Vagina (tissue), 2 donors: ENCODE results near the gene GRIN2A. TPM values are rescaled to one million over a fixed set of nuclear protein-coding genes. Genes with fewer than 3 reads are reported as not detected.

ENCODE experiments used
- DNase-seq, 2 donors: peaks; one replicate each; pipeline ENCODE4 v3.0.0-alpha.2; 2017; ENCODE audit errors: extremely low spot score in 2 of 2
- H3K27ac ChIP-seq: fragments of 200-600 bp; sonication (generic); one replicate; pipeline ENCODE4 v1.5.1; 2019
- H3K27me3 ChIP-seq: fragments of 200-600 bp; sonication (generic); one replicate; pipeline ENCODE4 v1.5.1; 2019
- H3K36me3 ChIP-seq, 2 donors: fragments of 200-600 bp; sonication (generic); one replicate each; pipeline ENCODE4 v1.5.1; 2017 to 2019
- H3K4me1 ChIP-seq: fragments of 200-600 bp; sonication (generic); one replicate; pipeline ENCODE4 v1.5.1; 2019
- H3K4me3 ChIP-seq, 2 donors: fragments of 200-600 bp; sonication (generic); 1 replicate in 1 of 2; 2 replicates in 1 of 2; pipeline ENCODE4 v1.5.1; 2016 to 2019
- H3K9me3 ChIP-seq: fragments of 200-600 bp; sonication (generic); one replicate; pipeline ENCODE4 v1.5.1; 2019
- POLR2A ChIP-seq, 2 donors: fragments of 450-650 bp; IDR thresholded peaks; one replicate each; pipeline ENCODE4 v1.6.1; 2017; ENCODE audit warnings: antibody characterized with exemption in 2 of 2, mild to moderate bottlenecking in 2 of 2, moderate library complexity in 2 of 2
- POLR2AphosphoS5 ChIP-seq, 2 donors: sonication (generic); formaldehyde crosslinking; IDR thresholded peaks; one replicate each; pipeline ENCODE4 v1.9.0; 2017; ENCODE audit warnings: antibody characterized with exemption in 2 of 2, mild to moderate bottlenecking in 2 of 2, low read depth in 1 of 2; ENCODE audit not compliant: insufficient read depth in 1 of 2
- intact Hi-C: fragments of 100-400 bp; cut with DNase I; formaldehyde crosslinking; loops from one replicate; pipeline ENCODE4 v1.15.1; 2023
- total RNA-seq: library from RNA; depleted of rRNA; stranded (reverse); fragments of >200 nt; gene quantifications from one replicate; pipeline ENCODE4 v1.2.3, GENCODE V29; 2016
- TF ChIP-seq, protein P1 (sequence below), 3 experiments: fragments of 450-650 bp in 2 of 3; fragments of 200-600 bp in 1 of 3; sonication (generic) in 1 of 3; IDR thresholded peaks; one replicate each; pipeline ENCODE4 v1.5.1; 2017 to 2019; ENCODE audit warnings: antibody characterized with exemption in 3 of 3, mild to moderate bottlenecking in 2 of 3, moderate library complexity in 2 of 3

Gene GRIN2A
- total RNA-seq, 1 donor from 2014 or later, result 1.5 TPM

DNA sequence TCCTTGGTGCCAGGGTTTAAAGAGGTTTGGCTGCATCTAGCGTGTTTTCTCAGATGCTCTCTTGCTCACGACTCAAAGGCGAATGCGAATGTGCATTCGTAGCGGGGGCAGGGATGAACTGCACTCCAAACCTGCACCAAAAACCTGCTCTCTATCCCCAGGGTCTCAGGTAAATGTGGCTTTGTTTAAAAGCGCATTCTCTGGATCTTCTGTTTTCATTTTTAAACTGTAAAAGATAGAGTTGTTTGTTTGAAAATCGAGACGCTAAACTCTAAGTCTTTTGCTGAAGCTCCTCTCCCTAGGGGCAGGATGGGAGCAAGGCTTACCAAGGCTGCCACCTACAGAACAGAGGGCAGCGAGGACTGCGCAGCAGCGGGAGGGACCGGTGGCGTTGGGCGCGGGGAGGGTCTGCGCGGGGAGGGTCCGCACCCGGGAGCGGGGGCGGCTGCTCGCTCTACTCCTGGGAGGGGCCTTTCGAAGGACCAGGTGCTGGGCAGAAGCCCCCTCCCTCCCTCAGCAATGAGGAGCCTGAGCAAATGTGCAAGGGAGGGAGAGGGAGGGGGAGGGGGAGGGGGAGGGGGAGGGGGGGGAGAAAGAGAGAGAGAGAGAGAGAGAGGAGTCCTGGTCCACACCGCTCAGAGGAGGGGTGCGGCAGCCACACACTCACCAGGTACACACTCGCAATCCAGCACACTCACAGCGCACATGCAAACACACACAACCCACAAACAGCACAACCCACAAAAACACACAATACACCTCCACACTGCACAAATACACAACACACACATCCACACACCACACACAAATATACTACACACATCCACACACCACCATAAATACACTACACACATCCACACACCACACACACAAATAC lies 142.8 kb downstream of the GRIN2A start:
- intact Hi-C loops, result no loop called here
- H3K4me1 ChIP-seq, result no peaks in the 10 kb centered on the region
- no peak for DNase-seq
- peak overlapping the region in 1 of 2 donors; percentile 28 for H3K4me3 ChIP-seq
- no peaks in the 10 kb centered on the region for H3K36me3 ChIP-seq
- H3K27ac ChIP-seq, result no peak overlapping the region
- no peaks in the 10 kb centered on the region for H3K27me3 ChIP-seq
- TF ChIP-seq POLR2AphosphoS5 (IDR thresholded peaks at IDR 0.05; ENCODE audit: insufficient read depth in 1 of 2, low read depth in 1 of 2) (no peak), POLR2A (IDR thresholded peaks at IDR 0.05) (no peak)
- TF ChIP-seq, protein P1, sequence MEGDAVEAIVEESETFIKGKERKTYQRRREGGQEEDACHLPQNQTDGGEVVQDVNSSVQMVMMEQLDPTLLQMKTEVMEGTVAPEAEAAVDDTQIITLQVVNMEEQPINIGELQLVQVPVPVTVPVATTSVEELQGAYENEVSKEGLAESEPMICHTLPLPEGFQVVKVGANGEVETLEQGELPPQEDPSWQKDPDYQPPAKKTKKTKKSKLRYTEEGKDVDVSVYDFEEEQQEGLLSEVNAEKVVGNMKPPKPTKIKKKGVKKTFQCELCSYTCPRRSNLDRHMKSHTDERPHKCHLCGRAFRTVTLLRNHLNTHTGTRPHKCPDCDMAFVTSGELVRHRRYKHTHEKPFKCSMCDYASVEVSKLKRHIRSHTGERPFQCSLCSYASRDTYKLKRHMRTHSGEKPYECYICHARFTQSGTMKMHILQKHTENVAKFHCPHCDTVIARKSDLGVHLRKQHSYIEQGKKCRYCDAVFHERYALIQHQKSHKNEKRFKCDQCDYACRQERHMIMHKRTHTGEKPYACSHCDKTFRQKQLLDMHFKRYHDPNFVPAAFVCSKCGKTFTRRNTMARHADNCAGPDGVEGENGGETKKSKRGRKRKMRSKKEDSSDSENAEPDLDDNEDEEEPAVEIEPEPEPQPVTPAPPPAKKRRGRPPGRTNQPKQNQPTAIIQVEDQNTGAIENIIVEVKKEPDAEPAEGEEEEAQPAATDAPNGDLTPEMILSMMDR (IDR thresholded peaks at IDR 0.05), result no peak
- H3K9me3 ChIP-seq, result no peaks in the 10 kb centered on the region

DNA sequence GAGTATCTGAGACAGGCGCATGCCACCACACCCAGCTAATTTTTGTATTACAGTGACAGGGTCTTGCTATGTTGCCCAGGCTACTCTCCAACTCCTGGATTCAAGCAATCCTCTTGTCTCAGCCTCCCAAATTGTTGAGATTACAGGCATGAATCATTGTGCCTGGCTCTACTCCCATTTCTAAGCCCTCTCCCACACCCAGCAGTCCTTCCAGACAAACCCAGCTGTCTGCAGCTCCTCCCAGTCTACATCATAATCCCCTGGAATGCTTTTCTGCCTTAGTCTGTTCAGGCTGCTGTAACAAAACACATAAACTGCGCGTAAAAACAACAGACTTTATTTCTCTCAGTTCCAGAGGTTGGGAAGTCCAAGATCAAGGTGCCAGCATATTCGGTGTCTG lies 144.5 kb downstream of the GRIN2A start:
- Histone ChIP-seq H3K9me3 (no peaks in the 10 kb centered on the region), H3K4me3 (no peak overlapping the region), H3K4me1 (no peaks in the 10 kb centered on the region), H3K36me3 (no peaks in the 10 kb centered on the region), H3K27me3 (no peaks in the 10 kb centered on the region), H3K27ac (no peak overlapping the region)
- no peak for DNase-seq
- TF ChIP-seq, protein P1 (IDR thresholded peaks at IDR 0.05), result no peak
- no peak for TF ChIP-seq POLR2AphosphoS5 (IDR thresholded peaks at IDR 0.05; ENCODE audit: insufficient read depth in 1 of 2, low read depth in 1 of 2)
- intact Hi-C loops, result no loop called here

DNA sequence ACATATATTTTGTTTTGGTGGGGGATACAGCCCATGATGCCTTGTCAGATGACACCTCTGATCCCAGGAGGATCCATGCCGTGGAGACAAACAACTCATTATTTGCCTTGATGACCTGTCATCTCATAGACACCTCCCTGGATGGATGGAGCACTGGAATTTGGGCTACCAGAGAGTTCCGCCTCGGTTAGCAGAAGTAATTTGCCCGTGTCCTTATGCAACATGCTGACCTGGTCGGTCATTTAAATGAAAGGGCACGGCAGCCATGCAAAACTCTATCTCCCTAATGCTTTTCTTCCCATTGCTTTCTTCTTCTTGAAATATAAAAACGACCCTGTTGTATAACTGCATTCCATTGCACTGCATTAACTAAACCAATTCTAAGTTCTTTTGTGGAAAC lies 145.3 kb downstream of the GRIN2A start:
- H3K27ac ChIP-seq, result no peak overlapping the region
- no peaks in the 10 kb centered on the region for H3K9me3 ChIP-seq
- H3K27me3 ChIP-seq, result no peaks in the 10 kb centered on the region
- H3K36me3 ChIP-seq, result no peaks in the 10 kb centered on the region
- DNase-seq, result no peak
- H3K4me1 ChIP-seq, result no peaks in the 10 kb centered on the region
- TF ChIP-seq, protein P1 (IDR thresholded peaks at IDR 0.05), result no peak
- TF ChIP-seq POLR2AphosphoS5 (IDR thresholded peaks at IDR 0.05; ENCODE audit: insufficient read depth in 1 of 2, low read depth in 1 of 2) (no peak), POLR2A (IDR thresholded peaks at IDR 0.05) (no peak)
- intact Hi-C loops, result no loop called here
- no peak overlapping the region for H3K4me3 ChIP-seq

DNA sequence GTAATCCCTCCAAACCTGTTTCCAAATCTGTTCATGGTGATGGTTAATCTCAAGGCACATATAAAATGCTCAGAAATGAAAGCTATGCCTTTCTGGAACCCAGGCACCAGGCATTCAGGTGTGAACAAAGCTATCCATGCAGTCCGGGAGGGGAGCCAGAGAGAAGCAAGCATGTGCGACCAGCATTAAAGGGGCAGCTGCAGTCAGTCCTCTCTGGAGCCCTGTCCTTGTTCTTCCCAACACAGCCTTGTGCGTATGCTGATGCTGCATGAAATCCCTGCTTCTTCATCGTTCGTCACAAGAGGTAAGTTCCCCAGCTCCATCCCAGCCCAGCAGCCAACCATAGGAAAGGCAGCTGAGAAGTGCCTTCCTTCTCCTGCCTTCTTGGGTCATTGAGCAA lies 148.7 kb downstream of the GRIN2A start:
- DNase-seq, result no peak
- Histone ChIP-seq H3K4me1 (no peaks in the 10 kb centered on the region), H3K36me3 (no peaks in the 10 kb centered on the region), H3K9me3 (no peaks in the 10 kb centered on the region), H3K4me3 (no peak overlapping the region), H3K27me3 (no peaks in the 10 kb centered on the region), H3K27ac (no peak overlapping the region)
- TF ChIP-seq POLR2A (IDR thresholded peaks at IDR 0.05) (no peak), POLR2AphosphoS5 (IDR thresholded peaks at IDR 0.05; ENCODE audit: insufficient read depth in 1 of 2, low read depth in 1 of 2) (no peak)
- TF ChIP-seq, protein P1 (IDR thresholded peaks at IDR 0.05), result no peak
- intact Hi-C loops, result no loop called here

DNA sequence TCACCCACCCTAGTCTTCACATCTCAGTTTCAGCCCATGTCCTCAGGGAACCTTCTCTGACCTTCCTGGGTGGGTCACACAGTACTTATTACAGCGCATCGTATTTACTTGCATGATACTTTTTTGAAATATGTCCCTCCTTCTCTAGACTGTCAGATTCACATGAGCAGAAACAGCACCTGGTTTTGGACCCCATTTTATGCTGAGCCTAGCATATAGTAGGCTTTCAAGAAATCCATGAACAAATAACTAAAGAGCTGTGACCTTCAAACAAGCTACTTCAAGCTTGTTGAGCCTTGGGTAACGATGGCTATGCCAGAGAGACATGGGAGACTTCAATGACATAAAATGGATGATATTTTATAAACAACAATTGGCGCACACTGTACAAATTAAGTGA lies 150.3 kb downstream of the GRIN2A start:
- no peaks in the 10 kb centered on the region for H3K4me1 ChIP-seq
- no peak overlapping the region for H3K27ac ChIP-seq
- no peaks in the 10 kb centered on the region for H3K9me3 ChIP-seq
- H3K36me3 ChIP-seq, result no peaks in the 10 kb centered on the region
- intact Hi-C loops, result no loop called here
- no peak for TF ChIP-seq POLR2A (IDR thresholded peaks at IDR 0.05)
- TF ChIP-seq, protein P1 (IDR thresholded peaks at IDR 0.05), result no peak
- no peak for TF ChIP-seq POLR2AphosphoS5 (IDR thresholded peaks at IDR 0.05; ENCODE audit: insufficient read depth in 1 of 2, low read depth in 1 of 2)
- no peaks in the 10 kb centered on the region for H3K27me3 ChIP-seq
- DNase-seq, result no peak
- H3K4me3 ChIP-seq, result no peak overlapping the region
